Memory B cell (primary cell): ENCODE results near the gene SLC25A48.

Experiments
- ATAC-seq: fragments of 150-1000 bp; cut with Tn5 transposase; 2 replicates; pipeline ENCODE4 v1.10.0; 2021; ENCODE audit warnings: low read depth, mild to moderate bottlenecking, moderate library complexity
- DNase-seq, 2 donors: peaks; one replicate each; pipeline ENCODE4 v3.0.0; 2022; ENCODE audit warnings: low spot score in 2 of 2
- H3K27ac Mint-ChIP-seq: one replicate; pipeline ENCODE4 v1.8.0; 2022; ENCODE audit warnings: mild to moderate bottlenecking, moderate library complexity, mixed read lengths
- H3K27me3 Mint-ChIP-seq: one replicate; pipeline ENCODE4 v1.8.0; 2022; ENCODE audit warnings: mixed read lengths
- H3K36me3 Mint-ChIP-seq: one replicate; pipeline ENCODE4 v1.8.0; 2022; ENCODE audit warnings: mild to moderate bottlenecking, mixed read lengths
- H3K4me1 Mint-ChIP-seq: one replicate; pipeline ENCODE4 v1.8.0; 2022; ENCODE audit warnings: mixed read lengths
- H3K4me3 Mint-ChIP-seq: one replicate; pipeline ENCODE4 v1.8.0; 2022; ENCODE audit warnings: mild to moderate bottlenecking, moderate library complexity, mixed read lengths
- H3K9me3 Mint-ChIP-seq: one replicate; pipeline ENCODE4 v1.8.0; 2022; ENCODE audit warnings: mixed read lengths

Gene SLC25A48

DNA sequence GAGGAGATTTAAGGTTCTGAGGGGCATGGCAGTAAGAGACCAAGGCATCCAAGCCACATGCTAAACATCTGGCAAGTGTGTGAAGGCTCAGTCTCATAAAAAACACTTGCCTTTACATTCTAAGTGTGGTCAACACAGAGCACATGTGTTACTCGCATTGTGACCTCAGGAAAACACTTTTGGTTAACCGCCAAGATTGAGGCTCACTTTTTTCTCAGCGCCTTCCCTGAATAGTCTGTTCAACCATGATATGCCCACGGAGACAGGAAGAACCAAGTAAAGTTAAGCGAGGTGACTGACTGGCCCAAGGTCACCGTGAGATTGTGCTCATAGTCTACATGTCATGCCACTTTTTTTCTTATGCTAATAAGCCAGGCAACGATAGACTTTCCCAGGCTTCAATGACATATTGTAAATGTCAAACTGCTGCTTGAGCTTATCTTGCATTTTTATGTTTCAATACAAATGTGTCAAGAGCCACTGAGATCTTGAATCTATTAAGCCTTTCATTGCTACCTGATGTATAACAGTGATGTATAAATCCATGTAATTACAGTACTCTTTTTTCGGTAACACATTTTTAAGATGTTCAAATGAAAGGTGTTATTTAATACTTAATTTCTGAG lies 82.3 kb downstream of the SLC25A48 start:
- peaks cover 25% of the 10 kb centered on the region for H3K27me3 Mint-ChIP-seq
- H3K27ac Mint-ChIP-seq: no peak overlapping the region
- no peak overlapping the region for H3K4me3 Mint-ChIP-seq
- ATAC-seq: no peak
- no peaks in the 10 kb centered on the region for H3K36me3 Mint-ChIP-seq
- no peak for DNase-seq
- no peaks in the 10 kb centered on the region for H3K9me3 Mint-ChIP-seq
- H3K4me1 Mint-ChIP-seq: no peaks in the 10 kb centered on the region

DNA sequence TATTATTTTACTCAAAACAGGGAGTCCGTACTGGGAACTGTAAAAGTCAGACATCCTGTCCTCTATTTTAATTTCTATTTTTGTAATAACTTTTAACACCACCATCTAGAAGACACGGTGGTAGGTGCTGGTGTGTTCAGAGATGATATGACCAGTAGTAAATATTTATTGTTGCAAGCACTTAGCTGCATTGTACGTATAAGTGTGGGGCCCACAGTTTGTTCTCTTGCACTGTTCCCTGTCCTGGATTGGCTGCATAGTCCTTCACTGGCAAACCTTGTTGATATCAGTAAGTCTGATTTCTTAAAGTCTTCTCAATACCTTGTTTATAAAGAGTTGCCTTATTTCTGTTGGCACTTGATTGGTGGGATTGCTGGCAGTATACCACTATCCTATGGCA lies 85.7 kb downstream of the SLC25A48 start:
- Mint-ChIP-seq H3K9me3 (no peaks in the 10 kb centered on the region), H3K4me3 (no peak overlapping the region), H3K4me1 (no peaks in the 10 kb centered on the region), H3K27ac (no peak overlapping the region), H3K36me3 (no peaks in the 10 kb centered on the region), H3K27me3 (peaks cover 17% of the 10 kb centered on the region)
- no peak for ATAC-seq
- no peak for DNase-seq

DNA sequence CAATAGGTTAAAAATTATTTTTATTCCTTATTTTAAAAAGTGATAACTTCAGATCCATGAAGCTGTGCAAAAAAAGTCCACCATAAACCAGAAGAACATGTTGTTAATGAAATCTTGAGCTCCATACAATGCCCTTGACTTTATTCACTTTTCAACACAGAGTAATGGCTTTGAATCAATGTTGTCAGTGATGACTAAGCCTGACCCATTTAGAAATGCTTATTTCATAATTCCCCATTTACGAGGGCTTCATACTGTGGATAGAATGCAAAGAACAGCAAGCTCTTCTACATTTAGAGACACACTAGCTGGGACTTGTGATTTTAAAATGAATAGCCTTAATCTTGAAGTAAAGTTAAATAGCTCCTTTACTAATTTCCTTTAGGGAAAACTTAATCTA lies 86.9 kb downstream of the SLC25A48 start:
- Mint-ChIP-seq H3K27me3 (peaks cover 23% of the 10 kb centered on the region), H3K36me3 (no peaks in the 10 kb centered on the region), H3K9me3 (no peaks in the 10 kb centered on the region), H3K27ac (no peak overlapping the region), H3K4me1 (no peaks in the 10 kb centered on the region), H3K4me3 (no peak overlapping the region)
- ATAC-seq (no peak), DNase-seq (no peak)

DNA sequence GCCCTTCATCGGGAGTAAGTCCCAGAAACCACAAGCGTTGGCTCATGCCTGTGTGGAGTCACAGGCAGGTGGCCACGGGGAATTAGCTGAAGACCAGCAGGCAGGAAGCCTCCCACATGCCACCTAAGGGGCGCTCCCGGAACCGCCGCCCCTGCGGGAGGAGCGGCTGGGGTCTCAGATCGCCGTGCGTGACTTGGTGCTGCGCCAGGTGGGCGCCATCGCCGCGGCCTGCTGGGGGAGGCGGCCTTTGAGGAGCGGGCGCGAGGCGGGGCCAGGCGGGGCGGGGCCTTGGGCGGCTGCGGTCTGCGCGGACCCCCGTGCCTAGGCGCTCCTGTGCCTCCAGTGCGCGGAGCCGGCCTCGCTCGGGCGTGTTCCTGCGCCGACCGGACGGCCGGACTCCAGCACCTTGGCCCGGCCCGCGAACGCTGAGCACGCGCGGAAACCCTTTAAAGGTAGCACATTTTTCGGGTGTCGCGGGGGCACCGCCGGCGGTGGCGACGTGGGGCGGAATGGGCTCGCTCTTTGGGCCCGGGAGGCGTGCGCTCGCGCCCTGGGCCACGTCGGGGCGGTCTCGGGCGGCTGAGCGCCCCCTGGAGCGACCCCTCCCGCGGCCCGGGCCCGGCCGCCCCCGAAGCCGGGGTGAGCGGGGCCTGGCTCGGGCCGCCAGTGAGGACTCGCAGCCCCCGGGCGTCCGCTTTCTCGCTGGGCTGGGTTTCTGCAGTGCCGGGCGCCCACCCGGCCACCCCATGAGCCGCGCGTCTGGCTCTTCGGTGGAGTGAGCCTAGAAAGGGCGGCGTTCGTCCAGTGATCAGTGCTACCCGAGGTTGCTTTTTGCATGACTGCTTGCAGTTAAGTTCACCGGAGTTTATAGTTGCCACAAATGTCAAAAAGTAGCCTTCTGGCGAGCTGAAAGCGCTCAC lies 95.8 kb downstream of the SLC25A48 start:
- no peaks in the 10 kb centered on the region for H3K4me1 Mint-ChIP-seq
- DNase-seq: no peak
- H3K27me3 Mint-ChIP-seq: peaks cover 20% of the 10 kb centered on the region
- ATAC-seq: no peak
- H3K27ac Mint-ChIP-seq: no peak overlapping the region
- no peaks in the 10 kb centered on the region for H3K9me3 Mint-ChIP-seq
- no peaks in the 10 kb centered on the region for H3K36me3 Mint-ChIP-seq
- peak overlapping the region; percentile 17 for H3K4me3 Mint-ChIP-seq

DNA sequence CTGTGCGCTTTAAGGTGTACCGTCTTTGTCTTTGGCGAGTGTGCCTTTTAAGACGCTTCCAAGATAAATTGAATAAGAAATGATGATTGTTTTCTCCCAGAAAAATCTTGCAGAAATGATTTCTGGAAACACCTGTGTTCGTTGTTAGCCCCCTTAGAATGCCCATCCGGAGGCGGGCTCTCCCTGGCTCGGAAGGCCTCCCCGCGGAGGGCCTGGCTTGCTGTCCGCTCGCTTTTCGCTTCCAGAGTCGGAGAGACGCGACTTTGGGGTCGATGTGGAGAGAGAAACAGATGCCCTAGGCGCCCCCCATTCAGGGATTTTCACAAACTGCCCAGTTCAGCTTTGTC lies 96.5 kb downstream of the SLC25A48 start:
- Mint-ChIP-seq H3K36me3 (no peaks in the 10 kb centered on the region), H3K27ac (no peak overlapping the region), H3K4me3 (no peak overlapping the region)

DNA sequence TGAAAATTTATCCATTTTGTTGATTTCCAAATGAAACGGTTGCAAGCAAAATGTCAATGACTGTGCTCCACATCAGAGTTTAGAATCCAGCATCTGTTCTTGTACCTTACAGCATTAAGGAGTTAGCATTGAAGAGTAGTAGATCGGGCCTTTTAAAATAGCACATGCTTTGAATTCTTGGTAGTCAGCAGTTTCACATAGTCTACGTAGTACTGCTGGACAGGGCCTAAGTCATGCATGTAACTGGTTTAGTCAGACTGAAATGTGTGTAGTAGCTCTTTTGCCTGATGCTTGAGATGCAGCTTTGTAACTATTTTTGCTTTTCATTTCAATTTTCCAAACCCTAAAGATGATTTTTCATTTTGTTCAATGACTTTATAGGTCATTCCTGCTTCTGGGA lies 100.5 kb downstream of the SLC25A48 start:
- no peak for ATAC-seq
- no peaks in the 10 kb centered on the region for H3K9me3 Mint-ChIP-seq
- peaks cover 9% of the 10 kb centered on the region for H3K27me3 Mint-ChIP-seq
- no peak for DNase-seq
- no peaks in the 10 kb centered on the region for H3K4me1 Mint-ChIP-seq
- no peak overlapping the region for H3K4me3 Mint-ChIP-seq
- no peak overlapping the region for H3K27ac Mint-ChIP-seq
- H3K36me3 Mint-ChIP-seq: no peaks in the 10 kb centered on the region

More for the DNA sequence above, 96.5 kb downstream of the SLC25A48 start:
- no peaks in the 10 kb centered on the region for H3K4me1 Mint-ChIP-seq
- no peaks in the 10 kb centered on the region for H3K9me3 Mint-ChIP-seq
- DNase-seq (no peak), ATAC-seq (no peak)
- peaks cover 19% of the 10 kb centered on the region for H3K27me3 Mint-ChIP-seq

DNA sequence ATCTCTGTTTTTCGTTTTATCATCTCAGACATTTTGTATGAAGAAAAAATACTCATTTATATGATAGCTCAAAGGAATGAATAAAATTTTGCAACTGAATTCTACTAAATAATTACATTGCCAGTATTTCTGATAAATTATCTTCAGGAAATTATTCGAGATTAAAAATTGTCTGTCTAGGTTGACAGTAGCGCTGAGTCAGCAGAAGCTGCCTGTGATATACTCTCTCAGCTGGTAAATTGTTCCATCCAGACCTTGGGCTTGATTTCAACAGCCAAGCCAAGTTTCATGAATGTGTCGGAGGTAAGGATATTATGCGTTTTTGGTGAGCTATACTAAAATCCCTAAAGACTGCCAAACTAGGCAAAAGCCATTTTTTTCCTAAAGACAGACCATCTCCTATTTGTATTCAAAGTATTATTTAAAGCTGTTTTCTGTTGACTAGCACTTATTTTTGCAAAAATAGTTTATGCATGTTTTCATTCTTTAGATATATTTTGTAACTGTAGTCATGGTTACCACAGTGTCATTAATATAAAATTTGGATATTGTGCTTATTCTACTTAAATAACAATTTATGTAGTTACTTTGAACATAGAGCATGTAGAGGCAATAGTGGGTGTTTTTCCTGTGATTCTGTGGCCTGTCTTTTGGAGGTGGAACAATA lies 102.9 kb downstream of the SLC25A48 start:
- Mint-ChIP-seq H3K27ac (no peak overlapping the region), H3K9me3 (no peaks in the 10 kb centered on the region), H3K4me3 (no peak overlapping the region), H3K36me3 (no peaks in the 10 kb centered on the region), H3K4me1 (no peaks in the 10 kb centered on the region), H3K27me3 (peaks cover 4% of the 10 kb centered on the region)
- ATAC-seq (no peak), DNase-seq (no peak)
